Hematopoietic multipotent progenitor cell treated with erythropoietin and hydrocortisone succinate and interleukin-3 and kit ligand, for 8 days (in vitro differentiated cells): ENCODE measurements around the gene SLC9A3.

ENCODE experiments used
- DNase-seq: peaks from one replicate; pipeline ENCODE4 v3.0.0-alpha.2; 2015

SLC9A3 gene

DNA sequence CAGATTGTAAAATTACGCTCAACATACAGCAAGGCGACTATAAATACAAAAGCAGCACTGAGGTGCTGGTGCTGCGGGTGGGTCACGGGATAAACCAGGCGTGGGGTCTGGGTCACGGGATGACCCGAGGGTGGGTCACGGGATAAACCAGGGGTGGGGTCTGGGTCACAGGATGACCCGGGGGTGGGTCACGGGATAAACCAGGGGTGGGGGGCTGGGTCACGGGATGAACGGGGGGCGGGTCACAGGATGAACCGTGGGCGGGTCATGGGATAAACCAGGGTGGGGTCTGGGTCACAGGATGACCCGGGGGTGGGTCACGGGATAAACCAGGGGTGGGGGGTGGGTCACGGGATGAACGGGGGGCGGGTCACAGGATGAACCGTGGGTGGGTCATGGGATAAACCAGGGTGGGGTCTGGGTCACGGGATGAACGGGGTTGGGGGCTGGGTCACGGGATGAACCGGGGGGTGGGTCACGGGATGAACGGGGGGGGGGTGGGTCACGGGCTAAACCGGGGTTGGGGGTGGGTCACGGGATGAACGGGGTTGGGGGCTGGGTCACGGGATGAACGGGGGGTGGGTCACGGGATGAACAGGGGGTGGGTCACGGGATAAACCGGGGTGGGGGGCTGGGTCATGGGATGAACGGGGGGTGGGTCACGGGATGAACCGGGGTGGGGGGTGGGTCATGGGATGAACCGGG, 30.2 kb upstream of the SLC9A3 start:
- no peak for DNase-seq

DNA sequence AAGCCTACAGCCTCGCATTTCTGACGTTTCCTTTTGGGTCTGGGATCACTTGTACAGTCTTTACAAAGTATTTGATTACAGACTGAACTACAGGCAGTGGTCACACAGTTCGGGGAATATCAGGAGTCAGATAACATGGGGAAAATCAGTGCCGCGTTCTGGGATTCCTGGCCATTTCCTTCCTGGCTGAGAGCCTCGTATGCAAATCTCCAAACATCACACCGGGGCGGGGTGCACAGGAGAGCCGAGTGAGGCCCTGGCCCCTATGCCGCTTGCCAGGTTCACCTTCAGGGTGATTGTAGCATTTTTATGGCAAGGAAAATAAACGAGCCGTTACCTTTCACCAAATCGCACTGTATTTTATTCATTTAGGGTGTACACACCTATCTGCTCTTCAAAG, 29.6 kb upstream of the SLC9A3 start:
- DNase-seq: no peak

GRCh38 chr5:551406-551805, 27.2 kb upstream of the SLC9A3 start:
- DNase-seq: no peak

- no peak for DNase-seq
These were observed 25.0 kb upstream of the SLC9A3 start for GRCh38 chr5:549229-549628.

GRCh38 chr5:548256-548655, 24.0 kb upstream of the SLC9A3 start:
- DNase-seq: no peak

DNA sequence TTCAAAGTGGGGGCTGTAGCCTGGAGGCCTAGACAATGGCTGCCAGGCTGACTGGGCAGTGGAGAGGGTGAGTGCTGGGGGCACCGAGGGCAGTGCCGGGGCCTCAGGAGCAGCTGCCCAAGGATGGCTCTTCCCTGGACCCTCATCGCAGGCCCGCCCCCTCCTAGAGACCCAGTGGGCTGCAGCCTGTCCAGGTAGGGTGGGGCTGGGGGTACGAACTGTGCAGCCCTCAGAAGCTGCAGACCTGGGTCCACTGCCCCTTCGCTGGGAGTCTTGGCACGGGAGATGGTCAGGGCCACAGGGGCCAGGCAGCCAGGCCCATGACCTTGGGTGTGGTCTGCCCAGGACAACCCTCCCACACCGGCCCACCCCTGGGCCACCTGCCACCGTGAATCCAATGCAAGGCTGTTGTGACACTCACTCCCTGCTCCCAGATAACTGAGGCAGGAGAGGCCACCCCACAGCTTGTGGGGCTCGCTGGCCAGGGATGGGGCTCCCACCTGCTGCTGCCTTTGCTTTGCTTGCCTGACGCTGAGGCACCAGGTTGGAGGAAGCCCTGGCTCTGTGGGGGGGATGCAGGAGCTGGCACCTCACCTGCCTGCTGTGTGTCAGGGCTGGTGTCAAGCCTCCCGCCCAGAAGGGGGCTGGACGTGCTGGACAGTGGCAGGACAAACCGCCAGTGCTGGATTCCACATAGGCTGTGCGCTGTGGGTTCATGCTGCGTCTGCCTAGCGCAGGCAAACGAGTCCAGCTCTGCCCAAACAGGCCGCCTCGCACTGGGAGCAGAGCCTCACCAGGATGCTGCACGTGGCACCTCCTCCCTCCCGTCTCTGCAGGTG, 23.1 kb upstream of the SLC9A3 start:
- DNase-seq: no peak

GRCh38 chr5:546376-546908, 22.2 kb upstream of the SLC9A3 start:
- no peak for DNase-seq

DNA sequence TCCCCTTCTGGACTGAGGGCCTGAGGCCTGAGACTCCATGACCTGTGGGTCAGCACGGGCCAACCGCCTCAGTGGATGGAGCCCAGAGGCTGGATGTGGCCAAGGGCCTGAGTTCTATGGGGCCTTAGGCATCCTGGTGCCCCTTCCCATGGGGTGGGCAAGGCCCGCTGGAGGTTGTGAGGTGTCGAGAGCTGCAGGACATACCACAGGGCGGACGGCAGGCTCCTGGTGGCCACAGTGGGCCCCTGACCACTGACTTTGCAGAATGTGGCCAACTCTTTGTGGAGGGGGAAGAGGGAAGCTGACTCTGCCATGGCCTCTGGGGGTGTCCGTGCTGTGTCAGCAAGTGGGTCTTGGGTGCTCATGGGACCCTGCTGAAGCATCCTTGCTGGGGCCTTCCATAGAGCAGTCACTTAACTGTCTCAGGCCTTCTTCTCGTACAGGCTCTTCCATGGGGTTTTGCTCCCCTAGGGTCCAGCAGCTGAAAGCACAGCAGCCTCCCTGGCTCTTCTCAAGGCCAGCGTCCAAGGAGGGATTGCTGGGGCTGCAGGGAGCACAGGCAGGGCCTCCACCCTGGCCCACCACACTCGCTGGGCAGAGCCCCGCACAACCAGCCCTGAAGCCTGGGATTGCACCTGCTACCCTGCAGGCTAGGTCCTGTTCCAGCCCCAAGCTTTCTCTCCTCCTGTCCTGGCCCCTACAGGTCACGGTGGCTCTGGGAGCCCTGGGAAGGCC, 21.6 kb upstream of the SLC9A3 start:
- DNase-seq: no peak

GRCh38 chr5:544675-545355, 20.6 kb upstream of the SLC9A3 start:
- no peak for DNase-seq

DNA sequence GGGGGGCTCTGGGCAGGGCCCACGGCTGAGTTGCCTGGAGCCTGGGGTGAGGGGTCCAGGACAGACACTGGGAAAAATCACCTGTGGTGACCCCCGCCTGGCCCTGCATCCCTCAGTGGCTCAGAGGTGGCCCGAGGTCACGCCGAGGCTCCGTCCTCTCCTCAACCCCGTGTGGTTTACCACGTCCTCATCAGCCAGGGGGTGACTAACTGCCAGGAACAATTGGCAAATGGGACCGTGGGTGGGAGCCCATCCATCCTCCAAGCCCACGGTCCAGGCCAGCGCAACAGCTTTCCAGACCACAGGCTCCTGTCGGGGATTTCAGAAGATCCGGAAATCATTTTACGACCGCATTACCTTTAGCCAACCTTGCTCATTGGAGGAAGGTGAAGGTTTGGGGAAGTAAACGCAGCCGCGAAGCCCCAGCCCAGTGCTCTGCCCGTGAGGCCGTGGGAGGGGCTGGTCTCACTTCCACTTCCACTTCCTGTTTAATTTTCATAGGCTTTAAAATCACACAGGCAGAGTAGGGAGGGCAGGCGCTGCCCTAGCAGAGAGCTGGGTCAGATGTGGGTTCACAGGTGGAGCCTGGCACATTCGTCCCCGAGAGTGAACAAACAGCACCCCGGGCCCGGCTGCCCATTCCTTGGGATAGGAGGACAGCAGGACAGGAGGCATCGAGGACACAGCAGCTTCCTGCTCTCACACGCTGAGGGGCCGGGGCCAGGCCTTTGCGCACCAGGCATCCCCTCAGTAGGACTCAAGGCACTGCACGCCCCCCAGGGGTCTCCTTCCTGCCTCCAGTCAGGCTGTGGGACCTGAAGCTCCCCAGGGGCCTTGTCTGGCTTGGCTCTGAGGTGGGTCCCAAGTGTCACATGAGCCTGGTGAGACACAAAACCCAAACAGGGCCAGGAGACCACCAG, 19.8 kb upstream of the SLC9A3 start:
- no peak for DNase-seq

DNA sequence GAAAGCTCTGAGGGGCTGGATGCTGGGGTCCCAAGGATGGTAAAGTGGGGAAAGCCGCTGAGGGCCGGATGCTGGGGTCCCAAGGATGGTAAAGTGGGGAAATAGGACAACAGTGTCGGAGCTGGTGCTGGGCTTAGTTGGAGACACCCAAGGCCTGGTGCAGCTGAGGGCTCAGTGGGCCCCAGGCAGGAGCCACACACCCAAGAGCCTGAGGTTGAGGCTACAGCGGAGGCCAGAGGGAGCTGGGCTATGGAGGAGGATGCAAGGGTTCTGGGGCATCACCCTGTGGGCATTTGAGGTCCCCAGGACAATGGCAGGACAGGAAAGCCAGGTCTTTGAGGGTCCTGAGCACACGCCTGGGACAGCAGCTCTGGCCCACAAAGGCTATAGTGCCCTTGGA, 19.1 kb upstream of the SLC9A3 start:
- DNase-seq: no peak

DNA sequence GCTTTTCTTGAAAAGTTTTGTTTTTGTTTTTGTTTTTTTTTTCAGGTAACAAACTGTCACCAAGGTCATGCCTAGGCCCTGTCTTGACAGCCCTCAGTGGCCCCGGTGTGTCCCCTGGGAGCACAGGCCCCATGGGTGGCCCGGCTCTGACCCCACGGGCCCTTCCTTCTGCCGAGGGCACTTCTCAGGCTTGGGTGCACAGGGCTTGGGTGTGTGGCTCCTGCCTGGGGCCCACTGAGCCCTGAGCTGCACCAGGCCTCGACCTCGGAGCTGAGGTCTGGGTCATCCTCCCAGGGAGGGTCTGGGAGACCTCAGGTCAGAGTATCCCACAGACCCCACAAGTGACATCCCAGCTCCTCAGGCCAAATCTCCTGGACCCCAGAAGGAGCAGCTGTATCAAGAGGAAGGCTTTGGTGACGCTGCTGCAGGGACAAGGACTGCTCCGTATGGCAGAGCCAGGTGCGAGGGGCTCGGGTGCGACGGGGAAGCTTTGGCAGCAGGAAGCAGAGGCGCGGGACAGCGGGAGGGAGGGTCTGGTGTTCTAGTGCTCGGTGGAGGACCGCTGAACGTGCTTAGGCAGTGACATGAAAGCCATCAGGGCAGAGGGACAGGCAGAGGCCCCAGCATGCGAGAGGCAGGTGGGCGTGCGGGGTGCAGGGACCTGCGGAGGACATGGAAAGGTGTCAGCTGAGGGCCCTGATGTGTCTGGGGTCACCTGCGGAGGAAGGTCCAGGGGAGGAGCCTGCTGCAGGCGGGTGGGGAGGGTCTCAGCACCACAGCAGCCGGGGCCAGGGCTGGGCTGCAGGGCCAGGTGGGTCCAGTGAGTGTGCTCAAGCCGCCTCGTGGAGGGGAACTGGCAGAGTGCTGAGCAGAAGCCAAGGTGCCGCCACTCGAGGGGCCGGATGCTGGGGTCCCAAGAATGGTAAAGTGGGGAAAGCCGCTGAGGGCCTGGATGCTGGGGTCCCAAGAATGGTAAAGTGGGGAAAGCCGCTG, 18.4 kb upstream of the SLC9A3 start:
- DNase-seq: no peak

GRCh38 chr5:541539-542318, 17.5 kb upstream of the SLC9A3 start:
- DNase-seq: no peak

DNA sequence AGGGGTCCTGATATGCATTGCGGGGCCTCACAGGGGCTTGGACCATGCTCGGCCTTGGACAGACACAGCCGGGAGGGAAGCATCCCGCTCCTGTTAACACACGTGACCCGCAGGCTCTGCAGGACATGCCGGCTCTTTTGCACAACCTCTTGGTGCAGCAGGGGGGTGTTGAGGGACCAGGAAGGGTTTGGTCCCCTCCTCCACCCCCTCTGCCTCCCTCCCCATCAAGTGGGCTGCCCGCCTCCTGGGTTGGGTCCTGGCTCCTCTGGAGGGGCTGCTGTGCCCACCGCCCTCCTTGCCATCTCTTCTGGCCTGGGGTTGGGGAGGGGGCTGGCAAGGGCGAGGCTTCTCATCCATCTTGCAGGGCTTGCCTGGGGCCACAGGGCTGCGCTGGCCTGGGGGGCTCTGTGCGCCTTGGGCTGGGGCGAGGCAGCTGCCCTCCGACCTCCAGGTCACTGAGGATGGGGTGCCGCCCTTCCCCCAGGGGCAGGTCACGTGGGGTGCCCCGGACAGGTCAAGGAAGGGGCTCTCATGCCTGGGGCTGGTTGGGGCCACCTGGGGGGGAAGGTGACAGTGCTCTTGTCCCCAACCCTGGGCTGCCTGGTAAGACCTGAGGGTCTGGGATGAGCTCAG, 16.8 kb upstream of the SLC9A3 start:
- no peak for DNase-seq

- DNase-seq: no peak
These were observed 16.0 kb upstream of the SLC9A3 start for GRCh38 chr5:540071-540905.

DNA sequence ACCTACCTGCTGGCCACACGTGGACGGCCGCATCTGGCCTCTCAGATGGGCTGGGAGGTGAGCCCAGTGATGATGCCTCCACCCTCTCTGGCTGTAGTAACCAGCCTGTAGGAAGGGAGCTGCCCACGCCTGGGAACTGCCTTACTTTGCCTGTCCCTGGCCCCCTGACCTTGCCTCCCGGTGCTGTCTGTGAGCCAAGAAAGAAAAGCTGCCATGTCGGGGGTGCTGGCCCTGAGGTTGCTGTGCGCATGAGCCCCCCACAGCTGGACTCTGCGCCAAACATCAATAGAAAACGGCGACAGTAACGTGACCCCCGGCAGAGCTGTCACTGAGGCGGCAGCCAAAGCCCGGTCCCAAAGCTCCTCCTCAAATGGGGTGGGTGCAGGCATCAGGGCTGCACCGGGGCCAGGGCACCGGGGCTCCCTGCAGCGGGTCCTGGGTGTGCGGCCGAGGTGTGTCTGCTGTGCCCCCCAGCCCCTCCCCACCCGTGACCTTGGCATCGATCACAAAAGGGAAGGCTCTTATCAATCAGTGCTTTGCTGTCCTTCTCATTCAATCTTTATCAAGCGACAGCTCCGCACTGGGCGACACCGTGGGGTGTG, 15.3 kb upstream of the SLC9A3 start:
- DNase-seq: no peak

DNA sequence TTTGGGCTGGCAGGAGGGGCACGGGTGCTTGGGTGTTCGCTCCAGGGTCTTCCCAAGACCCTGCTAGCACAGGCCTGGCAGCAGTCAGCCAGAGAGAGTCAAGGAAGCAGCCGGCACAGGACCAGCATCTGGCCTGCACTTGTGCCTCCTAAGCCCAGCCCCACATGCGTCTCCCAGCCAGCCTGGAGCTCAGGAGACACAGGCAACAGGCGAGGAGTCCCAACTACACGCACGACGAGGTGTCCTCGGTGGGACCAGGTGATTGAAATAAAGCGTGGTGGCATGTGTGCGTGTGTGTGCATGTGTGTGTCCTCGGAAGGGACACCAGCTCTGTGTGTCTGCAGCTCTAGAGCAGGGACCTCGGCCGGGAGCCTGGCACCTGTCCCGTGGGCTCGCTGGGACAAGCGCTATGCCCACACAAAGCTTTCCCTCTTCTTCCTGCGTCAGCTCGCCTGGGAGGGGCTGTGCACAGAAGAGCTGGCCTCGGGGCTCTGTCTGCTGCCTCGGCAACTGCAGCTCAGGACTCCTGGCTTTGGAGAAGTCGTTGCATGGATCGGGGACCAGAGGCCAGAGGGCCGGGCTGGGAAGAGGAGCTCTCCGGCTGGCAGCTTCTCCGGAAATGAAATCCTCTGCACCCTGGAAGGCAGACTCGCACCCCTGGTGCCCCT, 14.7 kb upstream of the SLC9A3 start:
- no peak for DNase-seq
